KG1 (cell line): ENCODE data around the gene SH2D4B.

Source experiments
- DNase-seq: peaks from one replicate; lab custom pipeline; 2025; lab: John Stamatoyannopoulos, UW

SH2D4B gene

GRCh38 chr10:80504158-80504811, 33.4 kb upstream of the SH2D4B start:
- no peak for DNase-seq

- DNase-seq: no peak
These were observed 32.7 kb upstream of the SH2D4B start for GRCh38 chr10:80504897-80505465.

- no peak for DNase-seq
These were observed 31.5 kb upstream of the SH2D4B start for GRCh38 chr10:80506189-80506575.

GRCh38 chr10:80506836-80507487, 30.7 kb upstream of the SH2D4B start:
- no peak for DNase-seq

DNA sequence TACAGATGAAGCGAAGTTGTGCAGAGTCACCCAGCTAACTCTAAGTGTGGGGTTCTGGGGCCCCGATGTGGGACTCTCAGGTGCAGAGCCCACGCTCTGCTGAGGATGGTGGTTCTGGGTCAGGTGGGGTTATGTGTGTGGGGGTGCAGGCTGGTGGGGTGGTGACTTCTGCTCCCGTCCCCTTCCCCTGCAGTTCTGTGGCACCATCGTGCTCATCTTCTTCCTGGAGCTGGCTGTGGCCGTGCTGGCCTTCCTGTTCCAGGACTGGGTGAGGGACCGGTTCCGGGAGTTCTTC, 28.6 kb upstream of the SH2D4B start:
- no peak for DNase-seq

GRCh38 chr10:80509403-80510161, 28.1 kb upstream of the SH2D4B start:
- no peak for DNase-seq

DNA sequence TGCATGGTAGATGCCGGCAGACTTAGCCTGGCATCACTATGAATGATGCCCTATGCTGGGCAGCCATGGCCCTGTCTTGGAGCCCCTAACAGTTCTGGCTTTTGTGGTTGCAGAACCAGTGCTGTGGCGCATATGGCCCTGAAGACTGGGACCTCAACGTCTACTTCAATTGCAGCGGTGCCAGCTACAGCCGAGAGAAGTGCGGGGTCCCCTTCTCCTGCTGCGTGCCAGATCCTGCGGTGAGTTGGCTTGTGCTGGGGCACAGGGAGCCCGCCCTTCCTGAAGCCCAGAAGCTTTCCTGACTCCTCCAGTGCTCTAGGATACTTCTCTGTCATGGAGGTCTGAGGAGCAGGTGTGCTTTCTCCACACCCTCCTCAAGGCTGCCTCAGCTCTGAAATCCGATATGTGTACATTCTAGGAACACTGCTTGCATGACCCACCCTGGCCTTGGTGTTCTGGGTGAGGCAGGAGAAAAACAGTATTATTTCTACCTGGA, 25.6 kb upstream of the SH2D4B start:
- no peak for DNase-seq

- no peak for DNase-seq
These were observed 24.6 kb upstream of the SH2D4B start for GRCh38 chr10:80513106-80513505.

GRCh38 chr10:80515511-80515910, 22.2 kb upstream of the SH2D4B start:
- DNase-seq: no peak

DNA sequence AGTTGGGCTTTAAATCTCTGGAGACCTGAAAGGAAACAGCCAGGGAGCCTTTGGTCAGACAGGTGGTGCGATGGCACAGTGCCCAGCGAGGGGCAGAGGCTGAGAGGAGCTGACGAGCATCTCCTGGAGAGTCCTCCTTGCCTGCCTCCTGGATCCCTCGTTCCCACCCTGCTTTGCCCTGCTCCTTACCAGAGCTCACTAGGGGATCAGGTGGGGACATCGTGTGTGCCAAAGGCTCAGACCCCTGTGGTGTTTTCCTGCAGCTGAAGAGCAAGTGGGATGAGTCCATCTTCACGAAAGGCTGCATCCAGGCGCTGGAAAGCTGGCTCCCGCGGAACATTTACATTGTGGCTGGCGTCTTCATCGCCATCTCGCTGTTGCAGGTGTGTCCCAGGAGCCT, 21.8 kb upstream of the SH2D4B start:
- no peak for DNase-seq

DNA sequence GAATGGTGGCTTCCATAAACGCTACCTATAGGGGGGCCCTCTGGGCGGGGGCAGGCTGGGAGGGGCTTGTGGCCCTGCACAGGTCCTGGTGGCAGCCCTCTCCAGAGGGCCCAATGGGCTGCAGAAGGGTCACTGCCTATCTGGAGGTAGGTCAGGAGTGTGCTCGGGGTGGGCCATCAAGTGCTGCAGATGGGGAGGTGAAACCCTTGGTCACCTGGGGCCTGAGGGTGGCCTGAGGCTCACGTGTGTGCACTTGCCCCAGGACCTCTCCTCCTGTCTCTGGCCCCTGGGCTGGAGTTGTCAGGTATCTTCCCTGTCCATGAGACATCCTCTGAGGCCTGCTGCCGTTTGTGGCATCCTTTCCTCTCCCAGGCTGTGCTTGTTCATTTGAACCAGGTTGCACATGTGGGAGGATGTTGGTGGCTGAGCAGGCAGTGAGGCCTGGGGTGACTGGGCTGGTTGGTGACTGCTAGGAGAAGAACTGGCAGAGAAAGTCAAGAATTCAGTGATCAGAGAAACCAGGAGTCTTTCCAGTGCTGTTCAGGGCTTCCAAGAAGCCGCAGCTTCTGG, 21.1 kb upstream of the SH2D4B start:
- no peak for DNase-seq

DNA sequence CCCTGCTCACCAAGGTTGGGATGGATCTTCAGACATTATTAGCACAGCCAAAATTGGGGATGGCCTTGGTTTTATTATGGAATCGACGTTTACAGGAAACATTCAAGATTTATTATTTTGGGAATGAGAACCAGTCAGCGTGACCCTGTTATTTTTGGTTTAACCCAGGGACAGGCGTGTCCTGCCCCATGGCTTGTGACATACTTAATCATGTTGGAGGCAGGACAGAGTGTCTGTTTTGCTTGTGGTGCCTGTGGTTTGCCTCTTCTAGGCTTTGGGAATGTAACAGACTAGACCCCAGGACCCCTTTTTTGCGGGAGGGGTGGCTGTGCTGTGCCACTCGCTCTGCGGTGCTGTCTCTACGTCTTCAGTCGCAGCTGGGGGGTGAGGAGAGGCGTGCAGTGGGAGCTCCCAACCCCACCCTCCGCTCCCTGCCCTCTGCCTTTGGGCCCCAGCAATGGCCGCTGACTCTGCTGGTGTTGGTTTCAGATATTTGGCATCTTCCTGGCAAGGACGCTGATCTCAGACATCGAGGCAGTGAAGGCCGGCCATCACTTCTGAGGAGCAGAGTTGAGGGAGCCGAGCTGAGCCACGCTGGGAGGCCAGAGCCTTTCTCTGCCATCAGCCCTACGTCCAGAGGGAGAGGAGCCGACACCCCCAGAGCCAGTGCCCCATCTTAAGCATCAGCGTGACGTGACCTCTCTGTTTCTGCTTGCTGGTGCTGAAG, 20.1 kb upstream of the SH2D4B start:
- no peak for DNase-seq

GRCh38 chr10:80518143-80518806, 19.4 kb upstream of the SH2D4B start:
- no peak for DNase-seq

DNA sequence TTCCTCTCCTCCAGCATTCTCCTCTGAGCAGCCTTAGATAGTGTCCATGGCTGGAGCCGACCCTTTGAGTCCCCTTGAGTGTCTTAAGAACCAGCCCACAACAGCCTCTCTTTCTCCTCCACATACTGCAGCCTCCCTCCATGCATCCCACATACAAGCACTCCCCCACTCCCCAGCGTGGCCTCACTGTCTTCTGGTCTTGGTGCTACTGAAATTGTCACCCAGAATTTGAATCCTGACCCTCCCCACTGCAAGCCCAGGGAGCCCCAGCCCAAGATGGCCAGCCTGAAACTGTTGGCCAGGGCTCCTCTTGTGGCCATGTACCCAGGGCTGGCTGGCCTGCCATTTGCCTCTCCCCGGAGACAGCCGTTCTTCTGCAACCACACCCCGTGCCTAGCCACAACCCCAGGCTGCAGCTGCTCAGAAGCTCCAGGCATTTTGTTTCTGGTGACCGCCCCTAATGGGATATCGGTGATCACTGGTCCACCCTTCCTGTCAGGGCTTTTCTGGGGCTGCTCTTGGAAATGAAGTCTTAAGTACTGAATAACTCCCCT, 18.8 kb upstream of the SH2D4B start:
- DNase-seq: no peak

DNA sequence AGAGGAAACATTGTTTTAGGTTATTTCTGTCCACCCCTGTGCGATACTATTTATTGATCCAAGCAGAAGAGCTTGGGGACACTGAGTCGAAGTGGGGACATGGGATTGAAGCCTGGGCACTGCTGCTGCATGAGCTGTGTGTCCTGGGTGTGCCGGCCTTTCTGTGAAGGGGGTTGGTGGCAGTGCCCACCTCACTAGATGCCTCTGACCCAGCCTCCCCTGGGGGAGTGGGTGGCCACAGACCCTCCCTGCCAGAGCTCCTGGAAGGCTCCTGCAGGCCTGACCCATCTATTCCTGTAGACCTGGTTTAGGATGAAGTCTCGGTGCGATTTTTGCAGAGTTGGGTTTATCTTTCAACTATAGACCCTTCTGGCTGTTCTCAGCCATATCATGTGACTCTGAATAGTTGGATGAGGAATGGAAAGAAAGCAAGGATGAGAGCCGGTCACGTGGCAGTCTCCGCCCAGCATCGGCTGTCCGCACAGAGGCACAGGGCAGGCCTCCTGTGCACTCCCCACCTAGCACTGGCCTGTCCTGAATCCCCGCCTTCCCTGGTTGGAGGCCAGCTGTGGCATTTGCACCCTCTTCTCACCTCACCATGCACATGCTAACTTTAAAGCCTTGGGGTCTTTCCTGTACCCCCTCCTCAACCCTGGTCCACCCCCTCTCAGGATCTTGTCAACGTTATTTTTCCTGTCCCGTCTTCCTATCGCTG, 17.6 kb upstream of the SH2D4B start:
- no peak for DNase-seq

DNA sequence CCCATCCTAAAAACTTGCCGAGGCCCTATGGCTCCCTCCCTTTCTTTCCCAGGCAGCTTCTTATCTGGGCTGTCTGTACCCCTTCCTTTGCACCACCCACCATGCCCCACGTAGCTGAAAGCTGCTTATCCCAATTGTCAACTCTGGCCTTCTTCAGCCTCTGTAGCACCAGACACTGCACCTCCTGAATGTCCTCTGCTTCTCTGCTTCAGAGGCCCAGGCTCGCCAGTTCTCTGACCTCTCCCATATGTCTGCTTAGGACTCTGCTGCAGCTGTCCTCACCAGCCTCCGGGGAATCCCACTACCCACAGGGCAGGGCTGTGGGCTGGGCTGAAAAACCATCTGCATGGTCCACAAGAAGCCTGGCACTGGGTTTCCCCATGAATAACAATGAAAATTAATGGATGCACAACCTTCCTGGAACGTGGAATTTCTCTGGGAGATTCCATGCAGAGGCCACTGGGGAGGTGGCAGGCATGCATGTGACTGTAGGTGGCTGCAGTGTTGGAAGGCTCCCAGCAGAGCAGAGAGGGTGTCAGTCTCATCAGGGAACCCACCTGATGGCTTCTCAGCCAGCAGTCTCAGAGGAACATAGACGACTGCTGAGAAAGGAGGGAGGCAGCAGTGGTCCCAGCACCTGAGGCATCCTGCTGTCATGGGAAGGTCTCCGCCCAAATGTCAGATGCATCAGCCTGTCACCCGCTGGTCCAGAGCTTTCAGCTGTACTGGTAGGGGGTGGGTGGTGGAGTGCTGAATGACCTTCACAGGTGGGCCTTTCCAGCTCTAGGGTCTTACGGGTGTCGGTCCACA, 16.8 kb upstream of the SH2D4B start:
- DNase-seq: no peak

GRCh38 chr10:80522756-80523363, 14.8 kb upstream of the SH2D4B start:
- no peak for DNase-seq

DNA sequence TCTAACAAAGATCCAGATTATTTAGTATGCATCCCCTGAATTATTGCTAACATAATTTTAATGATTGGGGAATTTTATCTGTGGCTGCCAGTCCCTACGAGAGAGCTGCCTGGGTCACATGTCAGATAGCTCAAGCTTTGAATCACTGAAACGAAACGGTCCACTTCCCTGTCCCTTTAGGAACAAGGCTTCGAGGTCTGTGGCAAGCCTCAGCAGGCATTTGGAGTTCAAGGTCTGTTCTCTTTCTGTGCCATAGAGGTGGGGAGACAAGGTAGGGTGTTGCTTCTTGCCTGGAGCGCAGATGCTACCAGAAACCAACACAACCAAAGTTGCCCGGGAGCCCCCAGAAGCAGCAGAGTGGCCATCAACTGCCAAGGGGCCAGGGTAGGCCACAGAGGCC, 13.9 kb upstream of the SH2D4B start:
- no peak for DNase-seq
